HepG2 (cell line): ENCODE measurements around the gene SLC25A15. TPM values are rescaled to one million over a fixed set of nuclear protein-coding genes. Genes with fewer than 3 reads are reported as not detected.

ENCODE experiments used
- ATF7 ChIP-seq, 2 experiments: fragments of 450-650 bp in 1 of 2; sonication (generic) in 1 of 2; formaldehyde crosslinking in 1 of 2; IDR thresholded peaks; 2 replicates each; pipeline versions ENCODE4 v1.4.0 to v1.6.1; 2016 to 2020; ENCODE audit warnings: antibody characterized with exemption in 1 of 2, mild to moderate bottlenecking in 1 of 2, missing genetic modification reagents in 1 of 2
- FIP1L1 ChIP-seq: fragments of 200-400 bp; formaldehyde crosslinking; IDR thresholded peaks from 2 replicates; pipeline ENCODE4 v1.6.1; 2018; ENCODE audit warnings: low read depth, mild to moderate bottlenecking, low read length, moderate library complexity, borderline replicate concordance; ENCODE audit not compliant: insufficient read depth
- FOXC1 ChIP-seq: sonication (generic); formaldehyde crosslinking; IDR thresholded peaks from 2 replicates; pipeline ENCODE4 v1.8.0; 2022; ENCODE audit warnings: mild to moderate bottlenecking, missing genetic modification reagents, borderline replicate concordance
- KDM1A ChIP-seq: IDR thresholded peaks from 2 replicates; pipeline ENCODE4 v1.6.1; 2016; ENCODE audit warnings: missing compliant biosample characterization
- PCBP1 ChIP-seq: fragments of 200-400 bp; formaldehyde crosslinking; IDR thresholded peaks from 2 replicates; pipeline ENCODE4 v1.6.1; 2017; ENCODE audit warnings: mild to moderate bottlenecking, low read depth, low read length, borderline replicate concordance
- STAG1 ChIP-seq: sonication (generic); formaldehyde crosslinking; IDR thresholded peaks from 2 replicates; pipeline ENCODE4 v1.4.0; 2020; ENCODE audit warnings: missing genetic modification reagents
- ZFP37 ChIP-seq: sonication (generic); formaldehyde crosslinking; IDR thresholded peaks from 2 replicates; pipeline ENCODE4 v1.4.0; 2020; ENCODE audit warnings: missing genetic modification reagents, borderline replicate concordance
- ZNF235 ChIP-seq: sonication (generic); formaldehyde crosslinking; IDR thresholded peaks from 2 replicates; pipeline ENCODE4 v1.8.1; 2023; ENCODE audit warnings: mild to moderate bottlenecking, missing genetic modification reagents, borderline replicate concordance
- ZNF670 ChIP-seq: sonication (generic); formaldehyde crosslinking; IDR thresholded peaks from 2 replicates; pipeline ENCODE4 v1.8.0; 2022; ENCODE audit warnings: mild to moderate bottlenecking, missing genetic modification reagents, borderline replicate concordance
- ZNF7 ChIP-seq: IDR thresholded peaks from 2 replicates; pipeline ENCODE4 v1.6.1; 2016; ENCODE audit warnings: missing biosample characterization, missing genetic modification reagents
- ZNF75D ChIP-seq: sonication (generic); formaldehyde crosslinking; IDR thresholded peaks from 2 replicates; pipeline ENCODE4 v1.8.1; 2023; ENCODE audit warnings: missing genetic modification reagents, mild to moderate bottlenecking, borderline replicate concordance
- polyA plus RNA-seq, 8 experiments: library from polyadenylated mRNA; depleted of rRNA in 3 of 8; stranded (reverse) in 7 of 8; unstranded in 1 of 8; fragments of >200 nt; fragmentation: Illumina TruSeq in 4 of 8; extraction: Trizol in 4 of 8; gene quantifications; 2 replicates each; pipeline versions ENCODE4 v1.2.1 to v1.2.3, GENCODE V29; 2011 to 2016; ENCODE audit warnings: low read depth in 4 of 8, missing spikeins in 1 of 8, mixed read lengths in 1 of 8; ENCODE audit not compliant: insufficient read depth in 1 of 8
- total RNA-seq, 5 experiments: library from RNA; depleted of rRNA; stranded (reverse); fragments of >200 nt; fragmentation: Illumina TruSeq; extraction: Trizol; gene quantifications; 2 replicates each; pipeline ENCODE4 v1.2.3, GENCODE V29; 2016; ENCODE audit warnings: low read depth in 1 of 5
- TF ChIP-seq, protein P1 (sequence below): sonication (generic); formaldehyde crosslinking; IDR thresholded peaks from 2 replicates; pipeline ENCODE4 v1.9.0; 2021; ENCODE audit warnings: mild to moderate bottlenecking, missing genetic modification reagents
- TF ChIP-seq, protein P2 (sequence below): sonication (generic); formaldehyde crosslinking; IDR thresholded peaks from 2 replicates; pipeline ENCODE4 v1.5.0; 2020; ENCODE audit warnings: mild to moderate bottlenecking, missing genetic modification reagents, borderline replicate concordance
- TF ChIP-seq, protein P3 (sequence below): sonication (generic); formaldehyde crosslinking; IDR thresholded peaks from 2 replicates; pipeline ENCODE4 v1.4.0; 2020; ENCODE audit warnings: mild to moderate bottlenecking, missing genetic modification reagents
- TF ChIP-seq, protein P4 (sequence below): sonication (generic); formaldehyde crosslinking; IDR thresholded peaks from 2 replicates; pipeline ENCODE4 v1.9.0; 2021; ENCODE audit warnings: missing genetic modification reagents, borderline replicate concordance
- TF ChIP-seq, protein P5 (sequence below): sonication (generic); formaldehyde crosslinking; IDR thresholded peaks from 2 replicates; pipeline ENCODE4 v1.4.0; 2020; ENCODE audit warnings: missing genetic modification reagents

SLC25A15 gene
- total and polyA plus RNA-seq, 2 of the 13 experiments (the other 11 are each of a cell fraction or from before 2014, with no cell fraction given): 17.3 to 39.1 TPM

DNA sequence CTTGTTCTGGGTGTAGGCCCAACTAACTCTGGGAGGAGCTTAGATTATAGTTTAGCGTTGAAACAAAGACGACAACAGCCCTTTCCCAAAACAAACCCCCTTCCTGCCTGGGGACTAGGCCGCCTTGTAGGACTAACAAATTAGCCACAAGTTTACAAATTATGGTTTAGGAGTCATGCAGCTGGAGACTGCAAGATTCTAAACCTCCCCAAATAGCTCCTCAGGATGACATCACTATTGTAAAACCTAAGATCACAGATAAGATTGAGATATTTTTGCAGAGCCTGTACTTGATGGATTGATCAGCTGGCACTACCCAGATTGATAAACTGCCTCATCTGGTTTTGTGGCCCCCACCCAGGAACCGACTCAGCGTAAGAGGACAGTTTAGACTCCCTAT is 2.3 kb upstream of the SLC25A15 start (continued):
- TF ChIP-seq ZNF670: 0 out of 2 replicates have a peak, but pooled peaks have one; percentile 3
- TF ChIP-seq PCBP1: no peak
- TF ChIP-seq ZNF235 (CRISPR knock-in tag): no peak
- TF ChIP-seq ZNF75D (CRISPR knock-in tag): no peak
- TF ChIP-seq STAG1 (CRISPR knock-in tag): no peak
- TF ChIP-seq, protein P1, sequence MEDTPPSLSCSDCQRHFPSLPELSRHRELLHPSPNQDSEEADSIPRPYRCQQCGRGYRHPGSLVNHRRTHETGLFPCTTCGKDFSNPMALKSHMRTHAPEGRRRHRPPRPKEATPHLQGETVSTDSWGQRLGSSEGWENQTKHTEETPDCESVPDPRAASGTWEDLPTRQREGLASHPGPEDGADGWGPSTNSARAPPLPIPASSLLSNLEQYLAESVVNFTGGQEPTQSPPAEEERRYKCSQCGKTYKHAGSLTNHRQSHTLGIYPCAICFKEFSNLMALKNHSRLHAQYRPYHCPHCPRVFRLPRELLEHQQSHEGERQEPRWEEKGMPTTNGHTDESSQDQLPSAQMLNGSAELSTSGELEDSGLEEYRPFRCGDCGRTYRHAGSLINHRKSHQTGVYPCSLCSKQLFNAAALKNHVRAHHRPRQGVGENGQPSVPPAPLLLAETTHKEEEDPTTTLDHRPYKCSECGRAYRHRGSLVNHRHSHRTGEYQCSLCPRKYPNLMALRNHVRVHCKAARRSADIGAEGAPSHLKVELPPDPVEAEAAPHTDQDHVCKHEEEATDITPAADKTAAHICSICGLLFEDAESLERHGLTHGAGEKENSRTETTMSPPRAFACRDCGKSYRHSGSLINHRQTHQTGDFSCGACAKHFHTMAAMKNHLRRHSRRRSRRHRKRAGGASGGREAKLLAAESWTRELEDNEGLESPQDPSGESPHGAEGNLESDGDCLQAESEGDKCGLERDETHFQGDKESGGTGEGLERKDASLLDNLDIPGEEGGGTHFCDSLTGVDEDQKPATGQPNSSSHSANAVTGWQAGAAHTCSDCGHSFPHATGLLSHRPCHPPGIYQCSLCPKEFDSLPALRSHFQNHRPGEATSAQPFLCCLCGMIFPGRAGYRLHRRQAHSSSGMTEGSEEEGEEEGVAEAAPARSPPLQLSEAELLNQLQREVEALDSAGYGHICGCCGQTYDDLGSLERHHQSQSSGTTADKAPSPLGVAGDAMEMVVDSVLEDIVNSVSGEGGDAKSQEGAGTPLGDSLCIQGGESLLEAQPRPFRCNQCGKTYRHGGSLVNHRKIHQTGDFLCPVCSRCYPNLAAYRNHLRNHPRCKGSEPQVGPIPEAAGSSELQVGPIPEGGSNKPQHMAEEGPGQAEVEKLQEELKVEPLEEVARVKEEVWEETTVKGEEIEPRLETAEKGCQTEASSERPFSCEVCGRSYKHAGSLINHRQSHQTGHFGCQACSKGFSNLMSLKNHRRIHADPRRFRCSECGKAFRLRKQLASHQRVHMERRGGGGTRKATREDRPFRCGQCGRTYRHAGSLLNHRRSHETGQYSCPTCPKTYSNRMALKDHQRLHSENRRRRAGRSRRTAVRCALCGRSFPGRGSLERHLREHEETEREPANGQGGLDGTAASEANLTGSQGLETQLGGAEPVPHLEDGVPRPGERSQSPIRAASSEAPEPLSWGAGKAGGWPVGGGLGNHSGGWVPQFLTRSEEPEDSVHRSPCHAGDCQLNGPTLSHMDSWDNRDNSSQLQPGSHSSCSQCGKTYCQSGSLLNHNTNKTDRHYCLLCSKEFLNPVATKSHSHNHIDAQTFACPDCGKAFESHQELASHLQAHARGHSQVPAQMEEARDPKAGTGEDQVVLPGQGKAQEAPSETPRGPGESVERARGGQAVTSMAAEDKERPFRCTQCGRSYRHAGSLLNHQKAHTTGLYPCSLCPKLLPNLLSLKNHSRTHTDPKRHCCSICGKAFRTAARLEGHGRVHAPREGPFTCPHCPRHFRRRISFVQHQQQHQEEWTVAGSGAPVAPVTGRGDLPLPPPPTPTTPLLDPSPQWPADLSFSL: no peak
- TF ChIP-seq ZFP37 (CRISPR knock-in tag): no peak
- TF ChIP-seq FOXC1 (CRISPR knock-in tag): no peak
- TF ChIP-seq, protein P2, sequence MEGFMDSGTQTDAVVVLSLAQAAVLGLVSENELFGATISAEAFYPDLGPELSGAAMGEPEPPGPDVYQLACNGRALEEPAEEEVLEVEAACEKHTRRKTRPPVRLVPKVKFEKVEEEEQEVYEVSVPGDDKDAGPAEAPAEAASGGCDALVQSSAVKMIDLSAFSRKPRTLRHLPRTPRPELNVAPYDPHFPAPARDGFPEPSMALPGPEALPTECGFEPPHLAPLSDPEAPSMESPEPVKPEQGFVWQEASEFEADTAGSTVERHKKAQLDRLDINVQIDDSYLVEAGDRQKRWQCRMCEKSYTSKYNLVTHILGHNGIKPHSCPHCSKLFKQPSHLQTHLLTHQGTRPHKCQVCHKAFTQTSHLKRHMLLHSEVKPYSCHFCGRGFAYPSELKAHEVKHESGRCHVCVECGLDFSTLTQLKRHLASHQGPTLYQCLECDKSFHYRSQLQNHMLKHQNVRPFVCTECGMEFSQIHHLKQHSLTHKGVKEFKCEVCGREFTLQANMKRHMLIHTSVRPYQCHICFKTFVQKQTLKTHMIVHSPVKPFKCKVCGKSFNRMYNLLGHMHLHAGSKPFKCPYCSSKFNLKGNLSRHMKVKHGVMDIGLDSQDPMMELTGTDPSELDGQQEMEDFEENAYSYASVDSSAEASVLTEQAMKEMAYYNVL (CRISPR knock-in tag): no peak
- TF ChIP-seq FIP1L1: no peak
- TF ChIP-seq ATF7 (IDR thresholded peaks at IDR 0.05): peak; percentile 60
- TF ChIP-seq ATF7 (CRISPR knock-in tag; IDR thresholded peaks at IDR 0.05): no peak
- TF ChIP-seq, protein P3, sequence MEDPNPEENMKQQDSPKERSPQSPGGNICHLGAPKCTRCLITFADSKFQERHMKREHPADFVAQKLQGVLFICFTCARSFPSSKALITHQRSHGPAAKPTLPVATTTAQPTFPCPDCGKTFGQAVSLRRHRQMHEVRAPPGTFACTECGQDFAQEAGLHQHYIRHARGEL (CRISPR knock-in tag): no peak
- TF ChIP-seq ZNF7: 0 out of 2 replicates have a peak, but pooled peaks have one; percentile 23
- TF ChIP-seq, protein P4, sequence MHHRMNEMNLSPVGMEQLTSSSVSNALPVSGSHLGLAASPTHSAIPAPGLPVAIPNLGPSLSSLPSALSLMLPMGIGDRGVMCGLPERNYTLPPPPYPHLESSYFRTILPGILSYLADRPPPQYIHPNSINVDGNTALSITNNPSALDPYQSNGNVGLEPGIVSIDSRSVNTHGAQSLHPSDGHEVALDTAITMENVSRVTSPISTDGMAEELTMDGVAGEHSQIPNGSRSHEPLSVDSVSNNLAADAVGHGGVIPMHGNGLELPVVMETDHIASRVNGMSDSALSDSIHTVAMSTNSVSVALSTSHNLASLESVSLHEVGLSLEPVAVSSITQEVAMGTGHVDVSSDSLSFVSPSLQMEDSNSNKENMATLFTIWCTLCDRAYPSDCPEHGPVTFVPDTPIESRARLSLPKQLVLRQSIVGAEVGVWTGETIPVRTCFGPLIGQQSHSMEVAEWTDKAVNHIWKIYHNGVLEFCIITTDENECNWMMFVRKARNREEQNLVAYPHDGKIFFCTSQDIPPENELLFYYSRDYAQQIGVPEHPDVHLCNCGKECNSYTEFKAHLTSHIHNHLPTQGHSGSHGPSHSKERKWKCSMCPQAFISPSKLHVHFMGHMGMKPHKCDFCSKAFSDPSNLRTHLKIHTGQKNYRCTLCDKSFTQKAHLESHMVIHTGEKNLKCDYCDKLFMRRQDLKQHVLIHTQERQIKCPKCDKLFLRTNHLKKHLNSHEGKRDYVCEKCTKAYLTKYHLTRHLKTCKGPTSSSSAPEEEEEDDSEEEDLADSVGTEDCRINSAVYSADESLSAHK (CRISPR knock-in tag): no peak
- TF ChIP-seq KDM1A: no peak
- TF ChIP-seq, protein P5, sequence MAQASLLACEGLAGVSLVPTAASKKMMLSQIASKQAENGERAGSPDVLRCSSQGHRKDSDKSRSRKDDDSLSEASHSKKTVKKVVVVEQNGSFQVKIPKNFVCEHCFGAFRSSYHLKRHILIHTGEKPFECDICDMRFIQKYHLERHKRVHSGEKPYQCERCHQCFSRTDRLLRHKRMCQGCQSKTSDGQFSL (CRISPR knock-in tag): no peak
